GM21381 (cell line): ENCODE results near the gene RECQL5.

ENCODE experiments used
- ATAC-seq: cut with Tn5 transposase; IDR thresholded peaks from one replicate; pipeline ENCODE4 v1.9.1; 2021; ENCODE audit warnings: mild to moderate bottlenecking, moderate library complexity; ENCODE audit not compliant: unreplicated experiment

RECQL5 gene

GRCh38 chr17:75634754-75635609, 32.0 kb downstream of the RECQL5 start:
- no peak for ATAC-seq

- ATAC-seq: no peak
Observed at GRCh38 chr17:75634376-75634740, 32.6 kb downstream of the RECQL5 start.

- ATAC-seq: no peak
Observed at GRCh38 chr17:75633486-75634375, 33.2 kb downstream of the RECQL5 start.

- no peak for ATAC-seq
Observed at GRCh38 chr17:75632863-75633485, 34.0 kb downstream of the RECQL5 start, which contains the start of gene SMIM5. Gene SMIM5 (plus strand): TSS chr17:75633434. CDS start chr17:75640202, 6,768 bp downstream.

GRCh38 chr17:75632428-75632827, 34.5 kb downstream of the RECQL5 start:
- no peak for ATAC-seq

- ATAC-seq: no peak
Observed at GRCh38 chr17:75631353-75631752, 35.6 kb downstream of the RECQL5 start.

- ATAC-seq: no peak
Observed at GRCh38 chr17:75630071-75630917, 36.7 kb downstream of the RECQL5 start.

GRCh38 chr17:75629157-75629556, 37.8 kb downstream of the RECQL5 start:
- no peak for ATAC-seq

- ATAC-seq: no peak
Observed at GRCh38 chr17:75628425-75628824, 38.5 kb downstream of the RECQL5 start.

- no peak for ATAC-seq
Observed at GRCh38 chr17:75627094-75627493, 39.9 kb downstream of the RECQL5 start.

- no peak for ATAC-seq
Observed at GRCh38 chr17:75626496-75627038, 40.4 kb downstream of the RECQL5 start.

GRCh38 chr17:75625813-75626486, 41.0 kb downstream of the RECQL5 start:
- ATAC-seq: no peak

GRCh38 chr17:75624714-75625345, 42.1 kb downstream of the RECQL5 start:
- ATAC-seq: no peak

GRCh38 chr17:75624021-75624420, 42.9 kb downstream of the RECQL5 start:
- no peak for ATAC-seq

- no peak for ATAC-seq
Observed at GRCh38 chr17:75623386-75623785, 43.6 kb downstream of the RECQL5 start.

GRCh38 chr17:75622771-75623273, 44.1 kb downstream of the RECQL5 start:
- no peak for ATAC-seq

GRCh38 chr17:75622076-75622475, 44.9 kb downstream of the RECQL5 start:
- no peak for ATAC-seq

- ATAC-seq: no peak
Observed at GRCh38 chr17:75621489-75621888, 45.5 kb downstream of the RECQL5 start.
